Peyer's patch (tissue), 4 donors: Measurements from ENCODE around the gene KCNC3.

Source experiments
- CTCF ChIP-seq, 6 experiments: fragments of 450-650 bp in 4 of 6; fragments of 200-600 bp in 2 of 6; sonication (generic) in 1 of 6; IDR thresholded peaks; one replicate each; pipeline ENCODE4 v1.5.1; 2017 to 2019; ENCODE audit warnings: antibody characterized with exemption in 6 of 6, mild to moderate bottlenecking in 3 of 6, moderate library complexity in 1 of 6
- POLR2A ChIP-seq, 2 donors: fragments of 450-650 bp; IDR thresholded peaks; one replicate each; pipeline ENCODE4 v1.5.1; 2017; ENCODE audit warnings: antibody characterized with exemption in 2 of 2, mild to moderate bottlenecking in 2 of 2, moderate library complexity in 2 of 2

GRCh38 chr19:50378863-50379236, 49.7 kb upstream of the KCNC3 start:
- no peak for TF ChIP-seq CTCF (IDR thresholded peaks at IDR 0.05)
- TF ChIP-seq POLR2A (IDR thresholded peaks at IDR 0.05), result no peak
